Measurements from ENCODE around the gene TRNAU1AP.
"Not testable (repeated sequence)": the region's sequence is repeated elsewhere in the genome, so short reads cannot be mapped to it uniquely, and the experiment has no call there.

GRCh38 chr1:28525002-28525642 is 27.8 kb upstream of the TRNAU1AP start:
- TF ChIP-seq, protein P1, sequence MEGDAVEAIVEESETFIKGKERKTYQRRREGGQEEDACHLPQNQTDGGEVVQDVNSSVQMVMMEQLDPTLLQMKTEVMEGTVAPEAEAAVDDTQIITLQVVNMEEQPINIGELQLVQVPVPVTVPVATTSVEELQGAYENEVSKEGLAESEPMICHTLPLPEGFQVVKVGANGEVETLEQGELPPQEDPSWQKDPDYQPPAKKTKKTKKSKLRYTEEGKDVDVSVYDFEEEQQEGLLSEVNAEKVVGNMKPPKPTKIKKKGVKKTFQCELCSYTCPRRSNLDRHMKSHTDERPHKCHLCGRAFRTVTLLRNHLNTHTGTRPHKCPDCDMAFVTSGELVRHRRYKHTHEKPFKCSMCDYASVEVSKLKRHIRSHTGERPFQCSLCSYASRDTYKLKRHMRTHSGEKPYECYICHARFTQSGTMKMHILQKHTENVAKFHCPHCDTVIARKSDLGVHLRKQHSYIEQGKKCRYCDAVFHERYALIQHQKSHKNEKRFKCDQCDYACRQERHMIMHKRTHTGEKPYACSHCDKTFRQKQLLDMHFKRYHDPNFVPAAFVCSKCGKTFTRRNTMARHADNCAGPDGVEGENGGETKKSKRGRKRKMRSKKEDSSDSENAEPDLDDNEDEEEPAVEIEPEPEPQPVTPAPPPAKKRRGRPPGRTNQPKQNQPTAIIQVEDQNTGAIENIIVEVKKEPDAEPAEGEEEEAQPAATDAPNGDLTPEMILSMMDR (conservative IDR thresholded peaks at IDR 0.05 in 1 of 2, IDR thresholded peaks at IDR 0.05 in 1 of 2; ENCODE audit: low read depth in 1 of 2, low read length in 2 of 2), result not testable (repeated sequence)
- TF ChIP-seq EZH2 (IDR thresholded peaks at IDR 0.05; ENCODE audit: low read length, missing control alignments), result not testable (repeated sequence)

All from fibroblast of lung (primary cell).